Activated CD4-positive, alpha-beta T cell treated with anti-CD3 and anti-CD28 coated beads for 48 hours (primary cell): ENCODE results near the gene RASIP1.
A peak's percentile ranks its signal among the peaks of the same experiment; 100 is the strongest.
"Not testable (repeated sequence)": the region's sequence is repeated elsewhere in the genome, so short reads cannot be mapped to it uniquely, and the experiment has no call there.

Experiments
- DNase-seq: peaks from one replicate; pipeline ENCODE4 v3.0.0-alpha.2; 2020

Gene RASIP1, protein sequence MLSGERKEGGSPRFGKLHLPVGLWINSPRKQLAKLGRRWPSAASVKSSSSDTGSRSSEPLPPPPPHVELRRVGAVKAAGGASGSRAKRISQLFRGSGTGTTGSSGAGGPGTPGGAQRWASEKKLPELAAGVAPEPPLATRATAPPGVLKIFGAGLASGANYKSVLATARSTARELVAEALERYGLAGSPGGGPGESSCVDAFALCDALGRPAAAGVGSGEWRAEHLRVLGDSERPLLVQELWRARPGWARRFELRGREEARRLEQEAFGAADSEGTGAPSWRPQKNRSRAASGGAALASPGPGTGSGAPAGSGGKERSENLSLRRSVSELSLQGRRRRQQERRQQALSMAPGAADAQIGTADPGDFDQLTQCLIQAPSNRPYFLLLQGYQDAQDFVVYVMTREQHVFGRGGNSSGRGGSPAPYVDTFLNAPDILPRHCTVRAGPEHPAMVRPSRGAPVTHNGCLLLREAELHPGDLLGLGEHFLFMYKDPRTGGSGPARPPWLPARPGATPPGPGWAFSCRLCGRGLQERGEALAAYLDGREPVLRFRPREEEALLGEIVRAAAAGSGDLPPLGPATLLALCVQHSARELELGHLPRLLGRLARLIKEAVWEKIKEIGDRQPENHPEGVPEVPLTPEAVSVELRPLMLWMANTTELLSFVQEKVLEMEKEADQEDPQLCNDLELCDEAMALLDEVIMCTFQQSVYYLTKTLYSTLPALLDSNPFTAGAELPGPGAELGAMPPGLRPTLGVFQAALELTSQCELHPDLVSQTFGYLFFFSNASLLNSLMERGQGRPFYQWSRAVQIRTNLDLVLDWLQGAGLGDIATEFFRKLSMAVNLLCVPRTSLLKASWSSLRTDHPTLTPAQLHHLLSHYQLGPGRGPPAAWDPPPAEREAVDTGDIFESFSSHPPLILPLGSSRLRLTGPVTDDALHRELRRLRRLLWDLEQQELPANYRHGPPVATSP

GRCh38 chr19:48740164-48740972 is at the start of gene RASIP1:
Gene RASIP1, minus strand, starts transcription at chr19:48740610. Its CDS starts 328 bp downstream, at chr19:48740282.
- DNase-seq = no peak

DNA sequence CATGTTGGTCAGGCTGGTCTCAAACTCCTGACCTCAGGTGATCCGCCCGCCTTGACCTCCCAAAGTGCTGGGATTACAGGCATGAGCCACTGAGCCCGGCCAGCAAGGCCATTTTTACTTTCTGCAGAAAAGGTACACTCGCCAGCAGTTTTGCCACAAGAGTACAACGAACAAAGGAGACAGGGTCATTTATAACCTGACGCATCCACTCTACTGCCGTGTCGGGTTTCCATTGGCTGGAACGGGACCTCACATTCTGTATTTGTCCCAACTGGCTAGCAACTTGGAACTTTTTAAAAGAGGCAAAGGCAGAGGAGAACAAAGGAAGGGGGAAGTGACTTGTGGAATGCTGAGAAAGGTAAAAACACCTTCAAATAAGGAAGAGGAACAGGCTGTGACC is 46.9 kb upstream of the RASIP1 start:
- DNase-seq = not testable (repeated sequence)

- not testable (repeated sequence) for DNase-seq
Observed at GRCh38 chr19:48786422-48786821, 46.0 kb upstream of the RASIP1 start.

DNA sequence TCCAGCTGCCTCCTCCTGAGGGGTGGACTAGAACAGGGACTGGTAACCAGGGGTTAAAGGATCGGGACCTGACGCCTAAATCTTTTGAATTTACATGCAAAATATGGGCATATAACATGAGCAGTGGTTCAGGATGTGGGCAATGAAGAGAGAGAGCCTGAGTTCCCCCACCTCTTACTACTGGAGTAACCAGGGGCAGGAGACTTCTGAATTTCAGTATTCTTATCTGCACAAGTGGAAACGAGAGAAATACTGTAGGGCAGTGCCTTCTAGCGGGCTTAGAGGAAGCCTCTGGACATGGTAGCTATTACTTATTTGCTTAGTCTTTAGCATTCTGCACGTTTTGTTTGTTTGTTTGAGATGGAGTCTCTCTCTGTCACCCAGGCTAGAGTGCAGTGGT is 44.1 kb upstream of the RASIP1 start:
- DNase-seq = no peak

GRCh38 chr19:48780631-48781391 is 40.4 kb upstream of the RASIP1 start:
- DNase-seq = no peak

GRCh38 chr19:48779636-48780035 is 39.2 kb upstream of the RASIP1 start:
- DNase-seq = no peak

DNA sequence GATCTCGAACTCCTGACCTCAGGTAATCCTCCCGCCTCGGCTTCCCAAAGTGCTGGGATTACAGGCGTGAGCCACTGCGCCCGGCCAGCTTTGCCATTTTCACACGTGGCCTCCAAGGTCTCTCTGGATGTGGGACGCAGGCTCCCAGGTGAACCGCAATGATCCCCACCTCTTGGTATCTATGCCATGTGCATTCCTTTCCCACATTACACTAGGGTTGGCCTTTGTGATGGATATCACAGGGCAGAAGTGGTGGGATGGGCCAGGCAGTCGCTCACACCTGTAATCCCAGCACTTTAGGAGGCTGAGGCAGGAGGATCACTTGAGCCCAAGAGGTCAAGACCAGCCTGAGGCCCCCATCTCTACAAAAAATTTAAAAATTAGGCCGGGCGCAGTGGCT is 37.3 kb upstream of the RASIP1 start:
- no peak for DNase-seq

GRCh38 chr19:48777139-48777538 is 36.7 kb upstream of the RASIP1 start:
- no peak for DNase-seq

- no peak for DNase-seq
Observed at GRCh38 chr19:48772503-48772953, 32.1 kb upstream of the RASIP1 start.

- DNase-seq = no peak
Observed at GRCh38 chr19:48770734-48771472, 30.5 kb upstream of the RASIP1 start.

DNA sequence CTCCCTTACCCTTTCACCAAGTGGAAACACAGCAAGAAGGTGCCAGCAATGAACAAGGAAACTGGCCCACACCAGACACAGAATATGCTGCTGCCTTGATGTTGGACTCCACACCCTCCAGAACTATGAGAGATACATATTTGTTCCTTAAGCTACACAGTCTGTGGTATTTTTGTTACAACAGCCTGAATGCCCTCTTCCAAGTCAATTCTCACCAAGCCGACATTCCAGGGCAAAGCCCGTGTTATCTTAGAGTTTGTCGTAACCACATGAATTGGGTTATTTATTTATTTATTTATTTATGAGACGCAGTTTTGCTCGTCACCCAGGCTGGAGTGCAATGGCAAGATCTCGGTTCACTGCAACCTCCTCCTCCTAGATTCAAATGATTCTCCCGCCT is 29.9 kb upstream of the RASIP1 start:
- no peak for DNase-seq

- DNase-seq = no peak
Observed at GRCh38 chr19:48768994-48769713, 28.7 kb upstream of the RASIP1 start.

- DNase-seq = not testable (repeated sequence)
Observed at GRCh38 chr19:48768171-48768753, 27.9 kb upstream of the RASIP1 start.

GRCh38 chr19:48765816-48766215 is 25.4 kb upstream of the RASIP1 start:
- DNase-seq = not testable (repeated sequence)

DNA sequence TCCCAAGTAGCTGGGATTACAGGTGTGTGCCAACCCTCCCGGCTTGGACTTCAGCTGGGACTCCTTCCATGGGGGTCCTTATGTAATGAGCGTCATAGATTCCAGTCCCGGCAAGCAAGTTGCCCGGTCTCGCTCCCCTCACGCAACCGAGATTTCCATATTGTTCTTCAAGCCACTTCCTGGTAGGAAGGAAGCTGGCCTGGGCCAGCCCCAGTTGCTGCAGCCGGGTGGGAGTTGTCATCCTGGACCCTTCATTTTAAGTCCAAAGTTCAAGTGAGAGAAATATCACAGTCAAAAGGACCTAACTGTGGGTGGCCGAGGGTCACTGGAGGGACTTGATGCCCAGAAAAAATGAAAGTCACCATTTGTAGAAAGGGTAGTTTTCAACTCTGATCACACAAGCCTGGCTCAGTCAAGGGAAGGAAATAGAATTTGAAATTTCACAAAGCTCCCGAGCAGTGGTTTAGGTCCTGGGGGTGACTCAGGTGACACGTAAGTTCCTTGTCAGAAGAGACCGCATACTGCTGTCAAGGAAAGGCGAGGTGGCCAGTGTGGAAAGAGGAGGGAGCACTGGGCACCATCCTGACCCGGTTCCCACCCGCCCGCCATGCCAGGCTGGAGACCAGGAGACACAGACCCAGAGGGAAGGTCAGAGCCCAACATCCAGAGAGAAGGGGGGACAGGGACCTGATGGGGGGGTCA is 20.2 kb upstream of the RASIP1 start:
- peak; percentile 42 for DNase-seq

DNA sequence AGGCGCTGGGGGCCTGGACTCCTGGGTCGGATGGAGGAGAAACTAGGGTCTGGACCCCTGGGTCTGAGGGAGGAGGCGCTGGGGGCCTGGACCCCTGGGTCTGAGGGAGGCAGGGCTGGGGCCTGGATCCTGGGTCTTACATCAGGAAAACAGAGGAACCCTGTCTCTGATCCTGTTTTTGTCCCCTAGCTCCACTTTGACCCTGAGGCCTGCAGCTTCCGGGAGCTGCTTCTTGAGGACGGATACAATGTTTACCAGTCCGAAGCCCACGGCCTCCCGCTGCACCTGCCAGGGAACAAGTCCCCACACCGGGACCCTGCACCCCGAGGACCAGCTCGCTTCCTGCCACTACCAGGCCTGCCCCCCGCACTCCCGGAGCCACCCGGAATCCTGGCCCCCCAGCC is 17.3 kb upstream of the RASIP1 start:
- DNase-seq = no peak

DNA sequence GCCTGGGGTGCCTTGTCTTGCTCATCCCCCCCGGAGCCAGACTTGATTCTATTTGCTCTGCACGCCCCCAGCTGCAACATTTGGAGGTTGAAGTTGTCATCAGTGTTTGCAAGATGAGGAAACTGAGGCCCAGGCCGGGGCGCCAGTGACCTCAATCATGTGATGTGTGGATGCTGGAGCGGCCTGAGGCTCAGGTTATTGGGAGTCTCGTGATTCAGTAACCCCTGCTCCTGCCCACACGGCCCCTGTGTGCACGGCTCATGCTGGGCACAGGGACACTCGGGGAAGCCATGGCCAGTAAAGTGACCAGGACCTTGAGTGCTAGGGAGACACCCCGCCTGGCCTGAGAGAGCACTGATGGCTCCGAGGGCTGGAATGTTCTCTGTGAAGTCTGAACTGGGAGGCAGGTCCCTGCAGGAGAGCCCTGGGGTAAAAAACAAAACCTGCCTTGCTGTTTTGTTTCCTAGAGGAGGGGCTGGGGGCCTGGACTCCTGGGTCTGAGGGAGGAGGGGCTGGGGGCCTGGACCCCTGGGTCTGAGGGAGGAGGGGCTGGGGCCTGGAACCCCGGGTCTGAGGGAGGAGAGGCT is 16.8 kb upstream of the RASIP1 start:
- no peak for DNase-seq

DNA sequence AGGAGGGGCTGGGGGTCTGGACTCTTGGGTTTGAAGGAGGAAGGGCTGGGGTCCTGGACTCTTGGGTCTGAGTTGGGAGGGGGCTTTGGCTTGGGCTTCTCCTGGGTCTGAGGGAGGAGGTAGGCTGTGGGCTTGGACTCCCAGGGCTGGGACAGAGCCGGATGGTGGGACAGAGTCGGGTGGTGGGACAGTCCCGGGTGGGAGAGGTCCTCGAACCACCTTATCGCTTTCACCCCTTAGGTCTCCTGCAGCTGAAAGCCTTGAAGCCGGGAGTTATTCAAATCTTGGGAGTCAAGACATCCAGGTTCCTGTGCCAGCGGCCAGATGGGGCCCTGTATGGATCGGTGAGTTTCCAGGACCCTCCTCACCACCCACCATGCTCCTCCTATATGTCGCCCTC is 16.3 kb upstream of the RASIP1 start:
- DNase-seq = no peak

DNA sequence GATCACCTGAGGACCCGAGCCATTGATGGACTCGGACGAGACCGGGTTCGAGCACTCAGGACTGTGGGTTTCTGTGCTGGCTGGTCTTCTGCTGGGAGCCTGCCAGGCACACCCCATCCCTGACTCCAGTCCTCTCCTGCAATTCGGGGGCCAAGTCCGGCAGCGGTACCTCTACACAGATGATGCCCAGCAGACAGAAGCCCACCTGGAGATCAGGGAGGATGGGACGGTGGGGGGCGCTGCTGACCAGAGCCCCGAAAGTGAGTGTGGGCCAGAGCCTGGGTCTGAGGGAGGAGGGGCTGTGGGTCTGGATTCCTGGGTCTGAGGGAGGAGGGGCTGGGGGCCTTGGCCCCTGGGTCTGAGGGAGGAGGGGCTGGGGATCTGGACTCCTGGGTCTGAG is 15.8 kb upstream of the RASIP1 start:
- DNase-seq = no peak
